Measurements from ENCODE around the gene ATP5F1D. TPM values are rescaled to one million over a fixed set of nuclear protein-coding genes. Genes with fewer than 3 reads are reported as not detected.

Gene ATP5F1D
- total and polyA plus RNA-seq, 2 of the 13 experiments (the other 11 are each of a cell fraction or from before 2014, with no cell fraction given), result 39.4 to 78.7 TPM

GRCh38 chr19:1269065-1269477, 27.5 kb downstream of the ATP5F1D start, which contains the start of gene CIRBP (continued):
- peak; percentile 33; the same call in 1 of the 2 replicates for TF ChIP-seq BCL6 (CRISPR knock-in tag; IDR thresholded peaks at IDR 0.05)

- ChIA-PET POLR2A (interaction anchor here (0.8 to 11.5 kb wide), 35 partner anchors 10 to 279 kb away, joined by 3 to 668 read pairs (median 6); partner anchors contain the start of genes ATP5F1D, CBARP, CNN2 and GPX4), CTCF (ENCODE audit: low intra/inter-chr PET ratio, low total read pairs) (no interaction called here)
- peak overlapping the region; percentile 59 to 83 (median 62) for H3K4me3 ChIP-seq (replicated peaks in 1 of 3; ENCODE audit: insufficient read depth in 1 of 3, low read depth in 2 of 3, low read length in 3 of 3)
- peak overlapping the region; percentile 90 for H3K9ac ChIP-seq (ENCODE audit: insufficient read depth, low read depth, low read length)
- peaks cover 34% of the 10 kb centered on the region for H3K79me2 ChIP-seq (ENCODE audit: insufficient read depth, low read length)
- H3K9me3 ChIP-seq (ENCODE audit: low read length), result no peaks in the 10 kb centered on the region
- peaks cover 36% of the 10 kb centered on the region for H4K20me1 ChIP-seq (ENCODE audit: insufficient read depth, low read length)
- WGBS (ENCODE audit: low lambda C conversion rate), result 0% methylated on average over 18 of the region's 64 CpGs
- ATAC-seq (no peak), DNase-seq (ENCODE audit: low spot score) (peak; percentile 66), FAIRE-seq (peak; percentile 15)
- no peaks in the 10 kb centered on the region for H3K27me3 ChIP-seq (ENCODE audit: control insufficient read depth in 1 of 2, insufficient read depth in 2 of 2, low read length in 2 of 2)
- peak overlapping the region; percentile 100 for H3K4me2 ChIP-seq (ENCODE audit: low read depth, low read length)
- H3K27ac ChIP-seq (ENCODE audit: extremely low read length, insufficient read depth, low read length), result peak overlapping the region; percentile 85
- BruUV-seq (replicated peaks), result TSS peak; percentile 65
- in situ Hi-C loops (cut with HindIII; ENCODE audit: extremely low pct_ligation_motif_present, low pct_unique_long_range_greater_than_20kb) (no loop called here), intact Hi-C loops (cut with micrococcal nuclease; ENCODE audit: unreplicated experiment) (loop anchor here (1.0 kb wide), 1 partner anchor 25 kb away; no protein-coding TSS in a partner anchor)
- H2AFZ ChIP-seq (ENCODE audit: low read length), result no peak overlapping the region
- peaks cover 78% of the 10 kb centered on the region for H3K4me1 ChIP-seq (ENCODE audit: insufficient read depth, low read length)
- H3K36me3 ChIP-seq (replicated peaks in 1 of 2; ENCODE audit: control insufficient read depth in 1 of 2, insufficient read depth in 2 of 2, low read length in 2 of 2), result peaks cover 19 to 42% of the 10 kb centered on the region in 2 experiments
- TF ChIP-seq ATF7-NPFF (CRISPR knock-in tag; IDR thresholded peaks at IDR 0.05; ENCODE audit: low read depth) (peak; percentile 88), SIN3B (IDR thresholded peaks at IDR 0.05; ENCODE audit: low read length) (peak; percentile 19; the same call in 1 of the 2 replicates), CHD4 (IDR thresholded peaks at IDR 0.05; ENCODE audit: borderline replicate concordance, low read length) (no peak), KDM5B (CRISPR knock-in tag; IDR thresholded peaks at IDR 0.05; ENCODE audit: borderline replicate concordance) (no peak), ZNF331 (CRISPR knock-in tag; IDR thresholded peaks at IDR 0.05) (no peak), ZNF775 (CRISPR knock-in tag; IDR thresholded peaks at IDR 0.05; ENCODE audit: borderline replicate concordance) (no peak), FOXC1 (CRISPR knock-in tag; IDR thresholded peaks at IDR 0.05; ENCODE audit: borderline replicate concordance) (peak; percentile 86; the same call in 1 of the 2 replicates), ZNF781 (CRISPR knock-in tag; IDR thresholded peaks at IDR 0.05; ENCODE audit: borderline replicate concordance, not compliant biosample characterization) (no peak), ZFP36L1 (CRISPR knock-in tag; IDR thresholded peaks at IDR 0.05) (no peak), KLF12 (CRISPR knock-in tag; IDR thresholded peaks at IDR 0.05; ENCODE audit: borderline replicate concordance) (no peak), TBX2 (CRISPR knock-in tag; IDR thresholded peaks at IDR 0.05; ENCODE audit: borderline replicate concordance) (peak; percentile 47; the same call in 1 of the 2 replicates), ZNF557 (CRISPR knock-in tag; IDR thresholded peaks at IDR 0.05) (no peak), ZSCAN12 (CRISPR knock-in tag; IDR thresholded peaks at IDR 0.05) (no peak; the same call in 1 of the 2 replicates), MBNL3 (CRISPR knock-in tag; conservative IDR thresholded peaks at IDR 0.05) (no peak), ZSCAN29 (CRISPR knock-in tag; conservative IDR thresholded peaks at IDR 0.05) (no peak), ZNF225 (CRISPR knock-in tag; IDR thresholded peaks at IDR 0.05) (0 out of 2 replicates have a peak, but pooled peaks have one; percentile 10)
- TF ChIP-seq, protein P1, sequence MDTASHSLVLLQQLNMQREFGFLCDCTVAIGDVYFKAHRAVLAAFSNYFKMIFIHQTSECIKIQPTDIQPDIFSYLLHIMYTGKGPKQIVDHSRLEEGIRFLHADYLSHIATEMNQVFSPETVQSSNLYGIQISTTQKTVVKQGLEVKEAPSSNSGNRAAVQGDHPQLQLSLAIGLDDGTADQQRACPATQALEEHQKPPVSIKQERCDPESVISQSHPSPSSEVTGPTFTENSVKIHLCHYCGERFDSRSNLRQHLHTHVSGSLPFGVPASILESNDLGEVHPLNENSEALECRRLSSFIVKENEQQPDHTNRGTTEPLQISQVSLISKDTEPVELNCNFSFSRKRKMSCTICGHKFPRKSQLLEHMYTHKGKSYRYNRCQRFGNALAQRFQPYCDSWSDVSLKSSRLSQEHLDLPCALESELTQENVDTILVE (CRISPR knock-in tag; IDR thresholded peaks at IDR 0.05), result peak; percentile 7; the same call in 1 of the 2 replicates
- TF ChIP-seq, protein P2, sequence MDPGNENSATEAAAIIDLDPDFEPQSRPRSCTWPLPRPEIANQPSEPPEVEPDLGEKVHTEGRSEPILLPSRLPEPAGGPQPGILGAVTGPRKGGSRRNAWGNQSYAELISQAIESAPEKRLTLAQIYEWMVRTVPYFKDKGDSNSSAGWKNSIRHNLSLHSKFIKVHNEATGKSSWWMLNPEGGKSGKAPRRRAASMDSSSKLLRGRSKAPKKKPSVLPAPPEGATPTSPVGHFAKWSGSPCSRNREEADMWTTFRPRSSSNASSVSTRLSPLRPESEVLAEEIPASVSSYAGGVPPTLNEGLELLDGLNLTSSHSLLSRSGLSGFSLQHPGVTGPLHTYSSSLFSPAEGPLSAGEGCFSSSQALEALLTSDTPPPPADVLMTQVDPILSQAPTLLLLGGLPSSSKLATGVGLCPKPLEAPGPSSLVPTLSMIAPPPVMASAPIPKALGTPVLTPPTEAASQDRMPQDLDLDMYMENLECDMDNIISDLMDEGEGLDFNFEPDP (CRISPR knock-in tag; conservative IDR thresholded peaks at IDR 0.05), result 0 out of 2 replicates have a peak, but pooled peaks have one; percentile 12
These were observed 28.1 kb downstream of the ATP5F1D start for GRCh38 chr19:1269478-1270212.

All from HepG2 (cell line).